Left ventricle myocardium inferior (tissue), 1 donor: Measurements from ENCODE around the gene NT5M. TPM values are rescaled to one million over a fixed set of nuclear protein-coding genes. Genes with fewer than 3 reads are reported as not detected.

Source experiments
- DNase-seq: peaks from one replicate; pipeline ENCODE4 v3.0.0-alpha.2; 2020
- H3K27ac ChIP-seq: fragments of 200-600 bp; replicated peaks from 2 replicates; pipeline ENCODE4 v1.8.0; 2021
- H3K27me3 ChIP-seq: fragments of 200-600 bp; 2 replicates; pipeline ENCODE4 v1.8.0; 2021; ENCODE audit warnings: low read depth
- H3K36me3 ChIP-seq: fragments of 200-600 bp; 2 replicates; pipeline ENCODE4 v1.8.0; 2021
- H3K4me1 ChIP-seq: fragments of 200-600 bp; 2 replicates; pipeline ENCODE4 v1.8.0; 2021
- H3K4me3 ChIP-seq: fragments of 200-600 bp; 2 replicates; pipeline ENCODE4 v1.8.0; 2021; ENCODE audit warnings: mild to moderate bottlenecking, moderate library complexity
- H3K9me3 ChIP-seq: fragments of 200-600 bp; replicated peaks from 2 replicates; pipeline ENCODE4 v1.8.0; 2021
- CTCF ChIP-seq: fragments of 200-600 bp; IDR thresholded peaks from 2 replicates; pipeline ENCODE4 v1.8.0; 2021; ENCODE audit warnings: antibody characterized with exemption, mild to moderate bottlenecking, borderline replicate concordance
- intact Hi-C: fragments of 100-400 bp; cut with micrococcal nuclease; formaldehyde crosslinking; loops from one replicate; pipeline ENCODE4 v1.11.0; 2022
- total RNA-seq: library from RNA; stranded (reverse); fragmentation: NEBNext Ultra II Directional; extraction: Animal tissue kit (Norgen Biotek cat#: 25700); gene quantifications from one replicate; pipeline ENCODE4 v1.2.1, GENCODE V29; 2021
- donor health status: DM: no; HTN: yes; CAD: no; lungs with severe emphysema.

The NT5M gene
- total RNA-seq, 1 donor from 2014 or later = 11.2 TPM

- Histone ChIP-seq H3K4me3 (no peak overlapping the region), H3K9me3 (peaks cover 14% of the 10 kb centered on the region), H3K27ac (no peak overlapping the region), H3K36me3 (no peaks in the 10 kb centered on the region), H3K4me1 (peaks cover 19% of the 10 kb centered on the region), H3K27me3 (no peaks in the 10 kb centered on the region)
- TF ChIP-seq CTCF = no peak
- DNase-seq = no peak
- intact Hi-C loops = loop anchor here (10.0 kb wide), 3 partner anchors 139 to 289 kb away; partner anchors contain the start of gene RASD1
These were observed 52.3 kb downstream of the NT5M start for GRCh38 chr17:17355426-17355825.

GRCh38 chr17:17356149-17356930 is 53.2 kb downstream of the NT5M start:
- H3K4me1 ChIP-seq = peaks cover 19% of the 10 kb centered on the region
- intact Hi-C loops = loop anchor here (10.0 kb wide), 3 partner anchors 138 to 288 kb away; partner anchors contain the start of gene RASD1
- no peak overlapping the region for H3K4me3 ChIP-seq
- H3K27ac ChIP-seq = no peak overlapping the region
- H3K36me3 ChIP-seq = no peaks in the 10 kb centered on the region
- DNase-seq = peak; percentile 73
- H3K9me3 ChIP-seq = peaks cover 19% of the 10 kb centered on the region
- no peaks in the 10 kb centered on the region for H3K27me3 ChIP-seq
- TF ChIP-seq CTCF = peak; percentile 99

GRCh38 chr17:17356931-17357270 is 53.7 kb downstream of the NT5M start:
- no peak for TF ChIP-seq CTCF
- intact Hi-C loops = loop anchor here (10.0 kb wide), 3 partner anchors 138 to 288 kb away; partner anchors contain the start of gene RASD1
- peaks cover 19% of the 10 kb centered on the region for H3K9me3 ChIP-seq

GRCh38 chr17:17358060-17358751 is 55.0 kb downstream of the NT5M start:
- no peak for DNase-seq
- TF ChIP-seq CTCF = no peak
- no peak overlapping the region for H3K4me3 ChIP-seq
- no peaks in the 10 kb centered on the region for H3K27me3 ChIP-seq
- peaks cover 19% of the 10 kb centered on the region for H3K9me3 ChIP-seq
- peak overlapping the region; percentile 37 for H3K27ac ChIP-seq
- intact Hi-C loops = loop anchor here (10.0 kb wide), 3 partner anchors 137 to 287 kb away; partner anchors contain the start of gene RASD1
- H3K4me1 ChIP-seq = peaks cover 11% of the 10 kb centered on the region
- H3K36me3 ChIP-seq = no peaks in the 10 kb centered on the region

More at GRCh38 chr17:17356931-17357270, 53.7 kb downstream of the NT5M start:
- no peak overlapping the region for H3K27ac ChIP-seq
- H3K36me3 ChIP-seq = no peaks in the 10 kb centered on the region
- no peak for DNase-seq
- H3K4me1 ChIP-seq = peaks cover 15% of the 10 kb centered on the region
- H3K4me3 ChIP-seq = no peak overlapping the region
- H3K27me3 ChIP-seq = no peaks in the 10 kb centered on the region

GRCh38 chr17:17358866-17359265 is 55.7 kb downstream of the NT5M start:
- TF ChIP-seq CTCF = no peak
- no peak for DNase-seq
- peak overlapping the region; percentile 37 for H3K27ac ChIP-seq

More at GRCh38 chr17:17358866-17359265, 55.7 kb downstream of the NT5M start:
- intact Hi-C loops = loop anchor here (10.0 kb wide), 3 partner anchors 136 to 286 kb away; partner anchors contain the start of gene RASD1
- Histone ChIP-seq H3K9me3 (peaks cover 19% of the 10 kb centered on the region), H3K36me3 (no peaks in the 10 kb centered on the region), H3K27me3 (no peaks in the 10 kb centered on the region), H3K4me3 (no peak overlapping the region), H3K4me1 (peaks cover 17% of the 10 kb centered on the region)
